Vagina (tissue), 2 donors: ENCODE measurements around the gene MPP4. TPM values are rescaled to one million over a fixed set of nuclear protein-coding genes. Genes with fewer than 3 reads are reported as not detected.

Source experiments
- DNase-seq, 2 donors: peaks; one replicate each; pipeline ENCODE4 v3.0.0-alpha.2; 2017; ENCODE audit errors: extremely low spot score in 2 of 2
- H3K27ac ChIP-seq: fragments of 200-600 bp; sonication (generic); one replicate; pipeline ENCODE4 v1.5.1; 2019
- H3K27me3 ChIP-seq: fragments of 200-600 bp; sonication (generic); one replicate; pipeline ENCODE4 v1.5.1; 2019
- H3K36me3 ChIP-seq, 2 donors: fragments of 200-600 bp; sonication (generic); one replicate each; pipeline ENCODE4 v1.5.1; 2017 to 2019
- H3K4me1 ChIP-seq: fragments of 200-600 bp; sonication (generic); one replicate; pipeline ENCODE4 v1.5.1; 2019
- H3K4me3 ChIP-seq, 2 donors: fragments of 200-600 bp; sonication (generic); 1 replicate in 1 of 2; 2 replicates in 1 of 2; pipeline ENCODE4 v1.5.1; 2016 to 2019
- H3K9me3 ChIP-seq: fragments of 200-600 bp; sonication (generic); one replicate; pipeline ENCODE4 v1.5.1; 2019
- POLR2A ChIP-seq, 2 donors: fragments of 450-650 bp; IDR thresholded peaks; one replicate each; pipeline ENCODE4 v1.6.1; 2017; ENCODE audit warnings: antibody characterized with exemption in 2 of 2, mild to moderate bottlenecking in 2 of 2, moderate library complexity in 2 of 2
- POLR2AphosphoS5 ChIP-seq, 2 donors: sonication (generic); formaldehyde crosslinking; IDR thresholded peaks; one replicate each; pipeline ENCODE4 v1.9.0; 2017; ENCODE audit warnings: antibody characterized with exemption in 2 of 2, mild to moderate bottlenecking in 2 of 2, low read depth in 1 of 2; ENCODE audit not compliant: insufficient read depth in 1 of 2
- intact Hi-C: fragments of 100-400 bp; cut with DNase I; formaldehyde crosslinking; loops from one replicate; pipeline ENCODE4 v1.15.1; 2023
- total RNA-seq: library from RNA; depleted of rRNA; stranded (reverse); fragments of >200 nt; gene quantifications from one replicate; pipeline ENCODE4 v1.2.3, GENCODE V29; 2016
- TF ChIP-seq, protein P1 (sequence below), 3 experiments: fragments of 450-650 bp in 2 of 3; fragments of 200-600 bp in 1 of 3; sonication (generic) in 1 of 3; IDR thresholded peaks; one replicate each; pipeline ENCODE4 v1.5.1; 2017 to 2019; ENCODE audit warnings: antibody characterized with exemption in 3 of 3, mild to moderate bottlenecking in 2 of 3, moderate library complexity in 2 of 3

MPP4 gene
- total RNA-seq, 1 donor from 2014 or later, result 0.74 TPM

DNA sequence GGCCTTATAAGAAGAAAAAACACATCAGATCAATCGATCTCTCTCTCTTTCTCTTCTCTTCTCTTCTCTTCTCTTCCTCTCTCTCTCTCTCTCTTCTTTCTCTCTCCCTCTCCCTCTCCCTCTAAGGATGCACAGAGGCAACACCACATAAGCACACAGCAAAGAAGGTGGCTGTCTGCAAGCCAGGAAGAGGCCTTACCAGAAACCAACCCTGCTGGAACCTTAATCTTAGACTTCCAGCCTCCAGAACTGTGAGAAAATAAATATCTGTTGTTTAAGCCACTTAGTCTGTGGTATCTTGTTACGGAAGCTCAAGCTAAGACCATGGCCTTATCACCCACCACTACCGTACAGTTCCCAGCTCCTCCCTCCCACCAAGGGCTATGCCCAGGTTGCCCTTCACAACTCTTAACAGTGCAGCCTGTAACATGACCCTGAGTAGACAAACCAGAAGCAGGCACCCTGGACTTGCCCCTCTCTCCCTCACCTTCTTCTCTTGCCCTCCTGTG is 30.0 kb downstream of the MPP4 start:
- Histone ChIP-seq H3K4me3 (no peak overlapping the region), H3K27ac (no peak overlapping the region), H3K4me1 (no peaks in the 10 kb centered on the region), H3K36me3 (no peaks in the 10 kb centered on the region), H3K9me3 (no peaks in the 10 kb centered on the region), H3K27me3 (no peaks in the 10 kb centered on the region)
- TF ChIP-seq POLR2AphosphoS5 (IDR thresholded peaks at IDR 0.05; ENCODE audit: insufficient read depth in 1 of 2, low read depth in 1 of 2) (no peak), POLR2A (IDR thresholded peaks at IDR 0.05) (no peak)
- TF ChIP-seq, protein P1, sequence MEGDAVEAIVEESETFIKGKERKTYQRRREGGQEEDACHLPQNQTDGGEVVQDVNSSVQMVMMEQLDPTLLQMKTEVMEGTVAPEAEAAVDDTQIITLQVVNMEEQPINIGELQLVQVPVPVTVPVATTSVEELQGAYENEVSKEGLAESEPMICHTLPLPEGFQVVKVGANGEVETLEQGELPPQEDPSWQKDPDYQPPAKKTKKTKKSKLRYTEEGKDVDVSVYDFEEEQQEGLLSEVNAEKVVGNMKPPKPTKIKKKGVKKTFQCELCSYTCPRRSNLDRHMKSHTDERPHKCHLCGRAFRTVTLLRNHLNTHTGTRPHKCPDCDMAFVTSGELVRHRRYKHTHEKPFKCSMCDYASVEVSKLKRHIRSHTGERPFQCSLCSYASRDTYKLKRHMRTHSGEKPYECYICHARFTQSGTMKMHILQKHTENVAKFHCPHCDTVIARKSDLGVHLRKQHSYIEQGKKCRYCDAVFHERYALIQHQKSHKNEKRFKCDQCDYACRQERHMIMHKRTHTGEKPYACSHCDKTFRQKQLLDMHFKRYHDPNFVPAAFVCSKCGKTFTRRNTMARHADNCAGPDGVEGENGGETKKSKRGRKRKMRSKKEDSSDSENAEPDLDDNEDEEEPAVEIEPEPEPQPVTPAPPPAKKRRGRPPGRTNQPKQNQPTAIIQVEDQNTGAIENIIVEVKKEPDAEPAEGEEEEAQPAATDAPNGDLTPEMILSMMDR (IDR thresholded peaks at IDR 0.05), result no peak
- intact Hi-C loops, result no loop called here
- DNase-seq, result no peak

DNA sequence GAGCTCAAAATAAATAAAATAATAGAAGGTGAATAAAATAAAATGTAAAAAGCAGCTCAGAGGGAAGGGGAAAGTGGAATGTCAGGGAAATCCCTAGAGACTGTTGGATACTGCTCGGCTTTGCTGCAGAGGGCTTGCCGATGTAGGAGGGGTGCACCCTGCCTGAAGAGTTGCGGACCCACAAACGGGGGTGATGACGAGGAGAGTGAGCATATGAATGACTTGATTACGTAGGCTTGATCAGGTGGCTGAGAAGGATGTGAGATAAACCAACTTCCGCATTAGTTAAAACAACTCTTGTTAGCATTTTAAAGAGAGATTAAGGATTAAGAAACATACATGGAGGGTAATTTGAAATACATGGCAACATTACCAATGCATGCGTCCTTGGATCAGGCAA is 34.1 kb downstream of the MPP4 start:
- Histone ChIP-seq H3K4me1 (no peaks in the 10 kb centered on the region), H3K4me3 (no peak overlapping the region), H3K27ac (no peak overlapping the region), H3K27me3 (no peaks in the 10 kb centered on the region), H3K36me3 (no peaks in the 10 kb centered on the region), H3K9me3 (no peaks in the 10 kb centered on the region)
- intact Hi-C loops, result no loop called here
- DNase-seq, result no peak
- TF ChIP-seq POLR2A (IDR thresholded peaks at IDR 0.05), result no peak
- TF ChIP-seq POLR2AphosphoS5 (IDR thresholded peaks at IDR 0.05; ENCODE audit: insufficient read depth in 1 of 2, low read depth in 1 of 2), result no peak
- TF ChIP-seq, protein P1 (IDR thresholded peaks at IDR 0.05), result no peak

DNA sequence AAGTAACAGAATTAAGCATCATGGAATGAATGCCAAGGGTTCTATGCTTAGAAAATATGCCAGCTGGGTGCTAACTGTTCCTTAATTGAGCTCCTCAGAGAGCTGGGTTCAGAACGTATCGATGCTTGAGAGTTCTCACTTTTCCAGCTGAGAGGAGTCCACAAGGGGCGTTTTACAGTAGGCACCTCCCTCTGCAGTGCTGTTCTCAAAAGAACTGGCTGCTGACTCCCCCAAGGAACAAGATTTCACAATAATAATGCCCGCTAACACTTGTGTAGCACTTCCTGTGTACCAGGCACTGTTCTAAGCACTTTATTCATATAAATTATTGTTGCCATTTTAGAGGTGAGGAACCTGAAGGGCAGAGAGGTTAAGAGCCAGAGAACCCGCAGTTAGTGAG is 37.1 kb downstream of the MPP4 start:
- TF ChIP-seq, protein P1 (IDR thresholded peaks at IDR 0.05), result no peak
- TF ChIP-seq POLR2A (IDR thresholded peaks at IDR 0.05) (no peak), POLR2AphosphoS5 (IDR thresholded peaks at IDR 0.05; ENCODE audit: insufficient read depth in 1 of 2, low read depth in 1 of 2) (no peak)

DNA sequence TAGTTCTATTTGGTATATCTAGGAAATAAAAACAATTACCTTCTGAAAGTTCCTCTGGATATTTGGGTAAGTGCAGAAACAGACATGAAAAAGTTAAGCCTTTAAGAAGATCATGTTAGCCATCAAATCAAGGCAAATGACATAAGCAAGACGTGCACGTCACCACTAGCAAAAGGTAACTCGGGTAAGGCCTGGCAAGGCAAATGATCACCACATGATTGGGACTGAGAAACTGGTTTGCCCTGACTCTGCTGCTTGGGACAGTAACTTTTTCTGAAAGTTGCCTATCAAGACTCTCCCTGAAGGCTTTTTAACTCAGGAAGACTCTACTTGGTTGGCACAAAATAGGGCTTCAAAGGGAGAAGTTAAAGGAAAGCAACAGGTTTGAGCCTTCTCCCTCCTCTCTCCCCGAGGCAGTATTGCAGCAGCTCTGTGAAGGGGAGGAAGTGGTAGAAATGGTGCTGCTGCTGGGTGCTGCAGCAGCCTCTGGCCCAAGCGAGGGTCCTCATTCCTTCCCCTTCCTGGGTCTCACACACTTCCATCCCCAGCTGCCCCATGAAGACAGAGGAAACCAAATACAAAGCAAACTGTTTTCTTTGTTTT is 38.0 kb downstream of the MPP4 start:
- intact Hi-C loops, result no loop called here
- Histone ChIP-seq H3K9me3 (no peaks in the 10 kb centered on the region), H3K27me3 (no peaks in the 10 kb centered on the region)

More for the DNA sequence above, 37.1 kb downstream of the MPP4 start:
- no peaks in the 10 kb centered on the region for H3K4me1 ChIP-seq
- H3K9me3 ChIP-seq, result no peaks in the 10 kb centered on the region
- intact Hi-C loops, result no loop called here
- no peaks in the 10 kb centered on the region for H3K27me3 ChIP-seq
- H3K27ac ChIP-seq, result no peak overlapping the region
- H3K4me3 ChIP-seq, result no peak overlapping the region
- DNase-seq, result no peak
- H3K36me3 ChIP-seq, result no peaks in the 10 kb centered on the region

DNA sequence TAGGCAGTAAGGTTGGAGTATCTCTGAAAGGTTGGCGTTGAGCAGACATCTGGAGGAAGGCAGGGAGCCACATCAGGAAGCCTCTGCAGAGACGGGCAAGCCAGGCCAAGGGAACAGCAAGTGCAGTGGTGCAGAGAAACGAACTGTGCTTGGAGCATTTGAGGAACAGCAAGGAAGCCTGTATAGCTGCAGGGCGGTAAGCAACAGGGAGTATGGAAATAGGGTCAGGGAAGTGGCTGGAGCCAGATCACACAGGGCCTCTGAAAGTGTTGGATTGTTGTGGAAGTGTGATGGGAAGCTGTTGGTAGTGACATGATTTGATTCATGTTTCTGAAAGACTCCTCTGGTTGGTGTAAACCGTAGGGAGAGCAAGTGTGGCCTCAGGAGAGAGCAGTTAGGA is 41.7 kb downstream of the MPP4 start:
- H3K27ac ChIP-seq, result no peak overlapping the region
- TF ChIP-seq POLR2A (IDR thresholded peaks at IDR 0.05) (no peak), POLR2AphosphoS5 (IDR thresholded peaks at IDR 0.05; ENCODE audit: insufficient read depth in 1 of 2, low read depth in 1 of 2) (no peak)
- TF ChIP-seq, protein P1 (IDR thresholded peaks at IDR 0.05), result no peak
- intact Hi-C loops, result no loop called here
- no peaks in the 10 kb centered on the region for H3K9me3 ChIP-seq
- H3K4me3 ChIP-seq, result no peak overlapping the region
- no peak for DNase-seq
- no peaks in the 10 kb centered on the region for H3K36me3 ChIP-seq
- peaks cover 5% of the 10 kb centered on the region for H3K4me1 ChIP-seq
- no peaks in the 10 kb centered on the region for H3K27me3 ChIP-seq

More for the DNA sequence above, 38.0 kb downstream of the MPP4 start:
- Histone ChIP-seq H3K4me1 (no peaks in the 10 kb centered on the region), H3K36me3 (no peaks in the 10 kb centered on the region), H3K27ac (no peak overlapping the region), H3K4me3 (no peak overlapping the region)
- TF ChIP-seq, protein P1 (IDR thresholded peaks at IDR 0.05), result no peak
- TF ChIP-seq POLR2A (IDR thresholded peaks at IDR 0.05) (no peak), POLR2AphosphoS5 (IDR thresholded peaks at IDR 0.05; ENCODE audit: insufficient read depth in 1 of 2, low read depth in 1 of 2) (no peak)
- no peak for DNase-seq
